EL (cell line): Measurements from ENCODE around the gene UNC13C.

Source experiments
- DNase-seq: peaks from one replicate; pipeline ENCODE4 v3.0.0-alpha.2; 2016

Gene UNC13C

GRCh38 chr15:54026258-54026657 lies 48.0 kb downstream of the UNC13C start:
- DNase-seq, result no peak

- no peak for DNase-seq
These were observed 48.6 kb downstream of the UNC13C start for GRCh38 chr15:54026891-54027290.

GRCh38 chr15:54029081-54029480 lies 50.8 kb downstream of the UNC13C start:
- no peak for DNase-seq

GRCh38 chr15:54032066-54032465 lies 53.8 kb downstream of the UNC13C start:
- DNase-seq, result no peak

DNA sequence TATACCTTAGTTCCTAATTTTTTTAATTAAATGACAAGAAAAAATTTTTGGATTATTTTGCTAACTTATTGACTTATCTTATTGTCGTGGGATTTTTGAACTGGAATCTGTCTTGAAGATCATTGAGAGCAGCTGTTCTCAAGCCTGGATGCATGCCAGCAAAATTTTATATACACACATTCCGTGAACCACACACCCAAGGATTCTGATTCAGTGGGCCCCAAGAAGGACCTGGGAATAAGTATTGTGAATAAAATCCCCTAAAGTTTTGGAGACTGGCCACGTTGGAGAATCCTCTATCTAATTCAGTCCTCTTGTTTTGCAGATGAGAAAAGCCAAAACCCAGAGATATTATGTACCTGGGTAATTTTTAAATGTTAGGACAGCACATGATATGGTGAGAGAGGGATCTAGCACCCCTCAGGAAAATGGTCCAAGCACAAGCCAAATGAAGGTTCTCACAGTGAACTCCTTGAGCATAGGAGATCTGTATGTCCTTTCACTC lies 55.2 kb downstream of the UNC13C start:
- DNase-seq, result no peak

DNA sequence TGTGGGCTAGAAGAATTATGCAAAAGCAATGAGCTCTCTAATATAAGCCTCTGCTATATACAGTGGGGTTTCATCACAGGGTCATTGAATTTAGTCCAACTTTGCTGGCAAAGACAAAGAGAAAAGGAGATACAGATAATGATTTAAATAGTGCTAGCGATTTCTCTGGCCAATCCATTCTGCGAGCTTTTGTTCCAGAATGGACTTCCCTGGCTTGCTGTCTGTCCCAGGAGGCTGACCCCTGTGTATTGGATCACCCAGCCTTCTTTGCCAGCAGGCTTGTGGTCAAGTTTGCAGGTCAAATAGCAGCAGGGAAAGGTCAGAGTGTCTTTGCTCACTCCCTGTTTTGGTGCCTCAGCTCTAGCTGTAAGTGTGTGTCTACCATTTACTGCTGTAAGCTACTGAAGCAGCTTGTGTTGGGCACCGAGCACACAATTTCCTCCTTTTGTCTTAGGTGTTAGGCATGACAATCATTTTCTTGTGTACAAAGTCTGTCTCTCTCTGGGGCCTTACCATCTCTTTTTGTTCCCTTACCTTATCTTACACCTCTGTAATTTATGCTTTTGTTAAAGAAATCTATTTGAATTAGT lies 55.7 kb downstream of the UNC13C start:
- DNase-seq, result no peak

- no peak for DNase-seq
These were observed 57.4 kb downstream of the UNC13C start for GRCh38 chr15:54035616-54036015.

DNA sequence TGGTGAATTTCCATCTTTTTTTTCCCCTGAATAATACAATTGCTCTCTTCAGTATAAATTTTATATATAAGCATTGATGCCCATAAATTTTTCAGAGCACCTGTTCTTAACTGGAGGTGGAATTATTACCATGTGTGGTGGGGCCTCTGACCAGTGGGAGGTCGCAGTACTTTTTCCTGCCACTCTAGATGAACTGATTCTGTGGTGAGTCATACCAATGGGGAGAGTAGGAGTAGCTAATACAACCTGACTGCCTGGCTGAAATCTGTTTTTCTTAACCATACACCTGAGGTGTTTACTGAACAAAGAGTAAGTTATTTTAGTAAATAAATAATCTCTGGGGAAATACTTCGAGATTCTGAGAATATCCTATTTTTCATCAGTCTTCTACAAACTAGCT lies 67.2 kb downstream of the UNC13C start:
- no peak for DNase-seq

- DNase-seq, result no peak
These were observed 67.9 kb downstream of the UNC13C start for GRCh38 chr15:54046093-54046492.

- DNase-seq, result no peak
These were observed 86.1 kb downstream of the UNC13C start for GRCh38 chr15:54064365-54064764.

- DNase-seq, result no peak
These were observed 88.2 kb downstream of the UNC13C start for GRCh38 chr15:54066403-54066802.

GRCh38 chr15:54082836-54083492 lies 104.7 kb downstream of the UNC13C start:
- DNase-seq, result no peak

DNA sequence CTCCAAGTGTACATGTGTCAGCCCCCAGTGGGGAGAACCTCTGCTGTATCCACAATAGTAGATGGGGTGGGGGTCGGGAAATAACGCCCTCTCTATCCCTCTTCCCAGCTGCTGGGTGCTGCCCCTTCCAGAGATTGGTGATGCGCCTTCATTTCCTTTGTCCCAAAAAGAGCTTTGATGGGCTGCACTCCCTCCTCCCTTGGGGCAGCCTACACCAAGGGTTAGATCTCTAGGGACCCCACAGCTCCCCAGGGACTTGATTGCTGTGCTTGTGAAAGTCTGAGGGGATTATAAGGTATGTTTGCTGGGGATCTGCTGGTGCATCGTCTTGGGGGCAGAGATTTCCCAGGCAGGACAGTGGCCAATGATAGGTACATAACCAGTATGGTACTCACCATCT lies 105.3 kb downstream of the UNC13C start:
- no peak for DNase-seq

- DNase-seq, result no peak
These were observed 105.8 kb downstream of the UNC13C start for GRCh38 chr15:54083991-54084390.

DNA sequence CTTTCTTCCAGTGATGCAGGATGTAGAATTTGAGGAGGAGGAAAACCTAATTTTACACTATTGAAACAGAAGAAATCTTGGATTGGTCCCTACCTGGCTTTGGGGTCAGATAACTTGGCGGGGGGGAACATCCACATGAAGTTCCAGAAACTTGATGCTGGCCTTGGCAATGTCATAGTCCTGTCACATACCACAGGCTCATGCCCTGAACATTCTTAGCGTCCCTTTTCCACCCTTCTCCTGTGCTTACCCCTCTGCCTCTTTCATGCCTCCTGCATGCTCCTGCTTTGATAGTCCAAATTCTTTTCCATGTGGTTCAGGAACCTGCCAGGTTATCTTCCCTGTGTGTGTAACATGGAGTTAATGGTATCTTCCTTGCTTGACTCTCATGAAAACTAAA lies 110.6 kb downstream of the UNC13C start:
- DNase-seq, result no peak

- no peak for DNase-seq
These were observed 111.5 kb downstream of the UNC13C start for GRCh38 chr15:54089776-54090175.

DNA sequence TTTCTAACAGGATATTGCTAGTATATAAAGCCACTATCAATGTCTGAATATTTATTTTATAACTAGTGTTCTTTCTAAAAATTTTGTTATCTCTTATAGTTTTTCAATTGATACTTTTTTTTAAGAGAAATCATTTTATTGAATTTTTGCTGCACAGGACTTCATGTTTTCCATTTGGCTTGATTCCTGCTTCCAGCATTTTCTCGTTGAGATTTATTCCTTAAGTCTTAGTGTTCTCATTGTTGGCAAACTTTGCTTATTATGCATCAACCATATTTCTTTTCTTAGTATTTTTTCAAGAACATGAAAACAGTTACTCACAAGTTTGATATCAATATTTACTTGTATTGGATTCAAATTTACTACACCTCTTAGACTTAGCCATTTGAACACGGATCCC lies 113.4 kb downstream of the UNC13C start:
- no peak for DNase-seq

DNA sequence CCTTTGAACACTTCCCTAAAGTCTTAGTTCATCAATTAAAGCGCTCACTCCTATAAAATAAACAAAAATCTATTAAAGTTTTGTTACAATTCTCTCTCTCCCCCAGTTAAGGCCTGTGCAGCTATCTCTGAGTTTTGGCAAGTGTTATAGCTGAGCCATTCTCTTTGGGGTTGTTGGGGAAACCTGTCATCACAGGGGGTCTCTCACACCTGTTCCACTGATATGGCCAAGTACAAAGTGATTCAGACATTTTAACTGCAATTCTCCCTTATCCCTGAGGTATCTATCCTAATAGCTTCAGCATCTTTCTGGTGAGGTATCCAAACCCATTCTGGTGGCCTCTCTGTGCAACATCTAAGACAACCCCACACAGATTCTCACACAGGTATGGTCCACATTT lies 116.4 kb downstream of the UNC13C start:
- no peak for DNase-seq

DNA sequence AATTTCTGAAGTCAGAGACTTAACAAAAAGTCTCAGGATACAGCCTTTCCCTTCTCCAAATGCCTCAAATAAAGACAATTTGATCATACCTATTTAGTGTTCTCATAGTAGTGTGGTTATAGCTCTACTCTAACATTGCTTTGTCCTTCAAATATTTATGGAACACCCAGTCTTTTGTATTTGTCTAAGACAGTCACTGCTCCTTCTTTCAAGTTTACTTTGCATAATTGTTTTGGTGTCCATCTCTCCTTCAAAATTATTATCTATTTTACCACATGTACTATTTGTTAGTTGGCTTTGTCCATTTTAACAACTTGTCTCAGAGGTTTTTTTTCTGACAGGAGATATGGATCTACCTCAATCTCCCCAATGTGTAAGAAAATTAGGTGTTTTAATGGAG lies 118.8 kb downstream of the UNC13C start:
- no peak for DNase-seq

DNA sequence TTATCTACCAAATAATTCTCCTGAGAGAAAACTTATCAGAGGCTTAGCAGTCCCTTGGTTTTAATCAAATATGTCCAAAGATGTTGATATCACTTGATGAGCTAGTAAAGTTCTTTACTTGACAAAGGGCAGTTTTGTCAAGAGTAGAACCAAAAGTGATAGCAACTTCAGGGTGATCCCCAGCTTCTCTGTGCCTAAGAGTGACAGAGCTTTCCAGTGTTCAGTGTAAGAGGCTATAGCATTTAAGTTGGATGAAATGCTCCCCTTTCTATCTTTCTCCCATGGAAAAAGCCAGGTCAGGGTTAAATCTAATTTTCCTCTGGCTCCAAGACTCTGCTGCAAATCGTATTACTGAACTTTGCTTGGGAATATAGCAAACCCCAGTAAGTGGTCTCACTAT lies 120.8 kb downstream of the UNC13C start:
- DNase-seq, result no peak

DNA sequence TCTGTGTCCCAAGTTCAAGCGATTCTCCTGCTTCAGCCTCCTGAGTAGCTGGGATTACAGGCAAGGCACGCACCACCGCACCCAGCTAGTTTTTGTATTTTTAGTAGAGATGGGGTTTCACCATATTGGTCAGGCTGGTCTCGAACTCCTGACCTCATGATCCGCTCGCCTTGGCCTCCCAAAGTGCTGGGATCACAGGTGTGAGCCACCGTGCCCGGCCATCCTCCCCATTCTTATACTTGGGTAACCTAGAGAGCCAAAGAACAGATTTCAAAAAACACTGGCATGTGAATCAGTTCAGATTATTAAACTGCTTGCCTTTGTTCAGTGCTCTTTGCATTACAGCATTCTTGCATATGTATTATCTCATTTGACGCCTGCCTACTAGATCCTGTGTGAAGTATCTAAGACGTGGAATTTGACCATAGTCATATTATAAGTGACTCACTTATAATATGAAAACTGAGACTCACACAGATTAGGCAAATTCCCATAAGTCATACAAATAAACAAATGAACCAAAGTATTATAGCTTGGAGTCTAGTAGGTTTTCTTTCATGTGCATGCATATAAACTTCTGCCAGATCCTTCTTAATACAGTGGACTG lies 123.5 kb downstream of the UNC13C start:
- no peak for DNase-seq

DNA sequence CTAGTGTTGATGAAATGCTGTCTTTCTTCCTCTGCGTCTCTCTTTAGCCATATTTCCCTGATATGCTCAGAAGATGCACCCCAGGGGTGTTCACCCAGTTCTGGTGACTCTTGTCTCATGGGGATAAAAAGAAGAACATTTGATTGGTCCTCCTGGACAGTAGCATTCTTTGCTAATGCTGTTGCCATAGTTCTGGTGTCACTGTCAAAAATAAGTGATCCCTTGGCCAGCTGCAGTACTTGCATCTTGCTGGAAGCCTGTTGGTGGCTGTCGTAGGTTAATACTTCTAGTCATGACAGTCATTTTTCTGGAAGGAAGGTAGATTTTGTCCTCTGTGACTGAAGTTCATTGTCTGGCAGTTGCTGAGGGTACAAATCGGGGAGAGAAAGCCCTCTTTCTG lies 124.5 kb downstream of the UNC13C start:
- DNase-seq, result no peak

- no peak for DNase-seq
These were observed 130.8 kb downstream of the UNC13C start for GRCh38 chr15:54109014-54109413.

DNA sequence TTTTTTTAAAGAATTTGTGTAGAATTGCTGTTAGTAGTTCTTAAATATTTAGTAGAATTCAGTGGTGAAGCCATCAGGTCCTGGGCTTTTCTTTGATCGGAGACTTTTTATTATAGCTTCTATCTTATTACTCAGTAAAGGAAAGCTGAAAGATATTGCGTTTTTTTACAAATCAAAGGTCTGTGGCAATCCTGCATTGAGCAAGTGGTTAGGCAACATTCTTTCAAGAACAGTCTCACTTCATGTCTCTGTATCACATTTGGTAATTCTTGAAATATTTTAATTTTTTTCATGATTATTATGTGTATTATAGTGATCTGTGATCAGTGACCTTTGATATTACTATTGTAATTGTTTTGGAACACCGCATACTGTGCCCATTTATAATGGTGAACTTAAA lies 140.8 kb downstream of the UNC13C start:
- DNase-seq, result no peak
